GM10248 (cell line): ENCODE measurements around the gene CFD.
"Not testable (repeated sequence)": the region's sequence is repeated elsewhere in the genome, so short reads cannot be mapped to it uniquely, and the experiment has no call there.

Experiments
- CTCF ChIA-PET: fragments of 300-600 bp; sonication (Branson Sonifier 250); formaldehyde crosslinking; extraction: SDS; loops from one replicate; lab custom pipeline; 2021; ENCODE audit warnings: antibody characterized with exemption; lab: Yijun Ruan, JAX
- POLR2A ChIA-PET: fragments of 350-650 bp; sonication (Branson Sonifier 250); formaldehyde crosslinking; extraction: SDS; loops from one replicate; lab custom pipeline; 2020; ENCODE audit warnings: antibody characterized with exemption; lab: Yijun Ruan, JAX
- DNase-seq: peaks from one replicate; pipeline ENCODE4 v3.0.0; 2012; ENCODE audit errors: extremely low spot score
- TF ChIP-seq, protein P1 (sequence below): IDR thresholded peaks from 2 replicates; pipeline ENCODE4 v1.5.1; 2012; ENCODE audit warnings: mild to moderate bottlenecking, low read depth; ENCODE audit errors: extremely low read depth, missing control alignments, control extremely low read depth

CFD gene

DNA sequence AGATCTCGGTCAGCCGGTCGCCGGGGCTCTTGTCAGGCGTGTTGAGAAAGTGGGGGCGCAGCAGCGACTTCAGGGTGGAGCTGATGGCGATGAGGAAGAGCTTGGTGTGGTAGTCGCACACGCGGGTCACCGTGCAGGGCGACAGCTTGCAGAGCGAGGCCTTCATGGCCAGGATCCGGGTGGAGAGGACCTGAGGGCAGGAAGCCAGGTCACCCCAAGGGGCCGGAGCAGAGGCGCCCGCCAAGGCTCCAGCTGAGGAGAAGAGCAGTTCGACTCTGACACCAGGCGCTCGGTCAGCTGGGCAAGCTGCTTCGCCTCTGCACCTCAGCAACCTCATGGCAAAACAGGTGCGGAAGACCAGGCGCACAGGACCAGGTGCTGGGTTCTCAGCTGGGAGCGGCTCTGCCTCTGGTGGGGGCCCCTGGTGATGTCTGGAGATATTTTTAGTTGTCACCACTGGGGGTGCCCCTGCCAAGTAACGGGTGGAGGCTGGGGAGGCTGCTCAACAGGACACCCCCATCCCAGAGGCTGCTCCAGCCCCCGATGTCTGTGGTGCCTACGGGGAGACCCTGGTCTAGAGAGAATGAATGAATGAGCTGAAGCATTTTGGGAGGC, 15.9 kb downstream of the CFD start:
- POLR2A ChIA-PET: interaction anchor here (0.5 kb wide), 1 partner anchor 27 kb away, joined by 3 read pairs; no protein-coding TSS in a partner anchor
- TF ChIP-seq, protein P1, sequence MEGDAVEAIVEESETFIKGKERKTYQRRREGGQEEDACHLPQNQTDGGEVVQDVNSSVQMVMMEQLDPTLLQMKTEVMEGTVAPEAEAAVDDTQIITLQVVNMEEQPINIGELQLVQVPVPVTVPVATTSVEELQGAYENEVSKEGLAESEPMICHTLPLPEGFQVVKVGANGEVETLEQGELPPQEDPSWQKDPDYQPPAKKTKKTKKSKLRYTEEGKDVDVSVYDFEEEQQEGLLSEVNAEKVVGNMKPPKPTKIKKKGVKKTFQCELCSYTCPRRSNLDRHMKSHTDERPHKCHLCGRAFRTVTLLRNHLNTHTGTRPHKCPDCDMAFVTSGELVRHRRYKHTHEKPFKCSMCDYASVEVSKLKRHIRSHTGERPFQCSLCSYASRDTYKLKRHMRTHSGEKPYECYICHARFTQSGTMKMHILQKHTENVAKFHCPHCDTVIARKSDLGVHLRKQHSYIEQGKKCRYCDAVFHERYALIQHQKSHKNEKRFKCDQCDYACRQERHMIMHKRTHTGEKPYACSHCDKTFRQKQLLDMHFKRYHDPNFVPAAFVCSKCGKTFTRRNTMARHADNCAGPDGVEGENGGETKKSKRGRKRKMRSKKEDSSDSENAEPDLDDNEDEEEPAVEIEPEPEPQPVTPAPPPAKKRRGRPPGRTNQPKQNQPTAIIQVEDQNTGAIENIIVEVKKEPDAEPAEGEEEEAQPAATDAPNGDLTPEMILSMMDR: no peak
- no peak for DNase-seq
- CTCF ChIA-PET: interaction anchor here (4.3 kb wide), 1 partner anchor 11 kb away, joined by 23 read pairs; no protein-coding TSS in a partner anchor

DNA sequence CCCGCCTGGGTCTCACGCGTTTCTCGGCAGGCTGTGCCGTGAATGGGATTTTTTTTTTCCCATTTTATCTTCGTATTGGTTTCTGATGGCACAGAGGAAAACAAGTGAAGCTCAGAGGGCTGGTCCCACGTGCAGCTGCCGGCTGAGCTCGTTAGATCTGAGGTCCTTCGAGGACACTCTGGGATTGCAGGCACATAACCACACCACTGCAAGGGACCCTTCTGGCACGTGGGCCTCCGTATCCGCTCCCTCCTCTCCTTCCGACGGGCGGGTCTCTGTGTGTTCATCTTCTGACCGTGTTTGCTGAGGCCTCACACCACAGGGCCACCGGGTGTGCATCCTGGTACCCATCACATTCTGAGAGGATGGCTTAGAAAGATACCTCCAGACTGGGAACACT, 16.6 kb downstream of the CFD start:
- POLR2A ChIA-PET: interaction anchor here (0.5 kb wide), 1 partner anchor 26 kb away, joined by 3 read pairs; no protein-coding TSS in a partner anchor

DNA sequence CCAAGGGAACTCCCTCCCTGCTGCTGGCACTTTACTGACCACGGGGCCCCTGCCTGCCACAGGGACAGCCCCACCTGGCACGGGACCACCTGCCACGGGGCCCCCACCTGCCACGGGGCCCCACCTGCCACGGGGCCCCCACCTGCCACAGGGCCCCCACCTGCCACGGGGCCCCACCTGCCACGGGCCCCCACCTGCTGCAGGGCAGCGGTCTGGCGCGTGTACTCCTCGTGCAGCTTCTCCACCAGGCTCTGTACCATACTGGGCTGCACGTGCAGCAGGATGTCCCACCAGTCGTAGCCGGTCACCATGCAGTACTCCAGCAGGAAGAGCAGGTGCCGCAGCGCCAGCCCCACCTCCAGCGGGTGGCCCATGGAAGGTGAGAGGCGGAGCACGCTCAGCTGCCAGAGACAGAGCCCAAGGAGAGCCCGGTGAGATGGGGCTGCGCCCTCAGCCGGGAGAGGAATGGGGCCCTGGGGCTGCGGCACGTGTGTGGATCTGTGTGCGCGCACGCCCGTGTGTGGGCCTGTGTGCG, 17.4 kb downstream of the CFD start:
- TF ChIP-seq, protein P1: no peak
- DNase-seq: no peak
- CTCF ChIA-PET: interaction anchor here (1.2 to 2.4 kb wide), 2 partner anchors 12 to 14 kb away, joined by 3 to 12 read pairs; no protein-coding TSS in a partner anchor
- POLR2A ChIA-PET: no interaction called here

More for the DNA sequence above, 16.6 kb downstream of the CFD start:
- TF ChIP-seq, protein P1: no peak
- CTCF ChIA-PET: interaction anchor here (4.3 kb wide), 1 partner anchor 12 kb away, joined by 23 read pairs; no protein-coding TSS in a partner anchor
- DNase-seq: no peak

GRCh38 chr19:877992-878660, 18.7 kb downstream of the CFD start:
- POLR2A ChIA-PET: interaction anchor here (0.6 to 0.7 kb wide), 4 partner anchors 12 to 458 kb away, joined by 3 to 4 read pairs (median 3); no protein-coding TSS in a partner anchor
- not testable (repeated sequence) for DNase-seq
- CTCF ChIA-PET: interaction anchor here (0.8 to 2.4 kb wide), 6 partner anchors 9 to 36 kb away, joined by 3 to 12 read pairs (median 4); partner anchors contain the start of genes MED16 and RNU6-9

- ChIA-PET CTCF (interaction anchor here (0.8 to 2.4 kb wide), 8 partner anchors 10 to 90 kb away, joined by 3 to 12 read pairs (median 4); partner anchors contain the start of genes MED16 and RNU6-9), POLR2A (interaction anchor here (0.6 to 0.7 kb wide), 3 partner anchors 80 to 457 kb away, joined by 3 to 4 read pairs (median 3); no protein-coding TSS in a partner anchor)
- DNase-seq: not testable (repeated sequence)
These were observed 19.5 kb downstream of the CFD start for GRCh38 chr19:878751-879561.

DNA sequence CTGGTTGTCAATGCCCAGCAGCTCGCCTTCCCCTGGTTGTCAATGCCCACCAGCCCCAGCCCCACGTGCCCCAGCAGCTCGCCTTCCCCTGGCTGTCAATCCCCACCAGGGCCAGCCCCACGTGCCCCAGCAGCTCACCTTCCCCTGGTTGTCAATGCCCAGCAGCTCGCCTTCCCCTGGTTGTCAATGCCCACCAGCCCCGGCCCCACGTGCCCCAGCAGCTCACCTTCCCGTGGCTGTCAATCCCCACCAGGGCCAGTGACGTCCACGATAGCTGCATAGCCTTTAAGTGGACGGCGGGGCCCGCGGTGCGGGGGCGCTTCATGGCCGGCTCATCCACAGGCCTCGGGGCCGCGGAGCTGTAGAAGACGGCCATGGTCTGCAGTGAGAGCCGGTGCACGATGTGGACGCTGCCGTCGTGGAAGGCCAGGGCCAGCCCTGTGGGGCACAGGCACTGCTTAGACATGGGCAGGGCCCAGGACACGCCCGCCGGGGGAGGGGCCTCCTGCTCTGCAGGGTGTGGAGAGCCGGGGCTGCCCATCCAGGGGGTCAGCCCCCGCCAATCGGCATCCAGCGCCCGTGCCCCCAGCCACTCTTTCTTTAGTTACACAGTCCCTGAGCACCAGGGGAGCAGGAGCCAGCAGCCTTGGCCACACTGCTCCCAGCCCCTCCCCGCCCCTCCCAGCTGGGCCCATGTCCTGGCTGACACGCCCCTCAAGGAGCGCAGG, 20.4 kb downstream of the CFD start:
- no peak for DNase-seq
- TF ChIP-seq, protein P1: no peak
- ChIA-PET POLR2A (no interaction called here), CTCF (interaction anchor here (1.0 to 1.7 kb wide), 5 partner anchors 13 to 90 kb away, joined by 3 to 7 read pairs (median 4); partner anchors contain the start of genes MED16 and RNU6-9)
